GM12878 (cell line): ENCODE measurements around the gene GCFC2. TPM values are rescaled to one million over a fixed set of nuclear protein-coding genes. Genes with fewer than 3 reads are reported as not detected.

Source experiments
- ATAC-seq: fragments of 200-7000 bp; cut with Tn5 transposase; 3 replicates; pipeline ENCODE4 v1.9.1; 2020; ENCODE audit warnings: mild to moderate bottlenecking, moderate library complexity
- BruUV-seq: library from RNA; stranded (reverse); fragments of 400-500 nt; replicated peaks from 2 replicates; lab custom pipeline; 2021; lab: Mats Ljungman, UMichigan
- CTCF ChIA-PET: fragments of 300-600 bp; sonication (Branson Sonifier 250); formaldehyde crosslinking; extraction: SDS; loops from one replicate; lab custom pipeline; 2021; ENCODE audit warnings: inconsistent platforms; lab: Yijun Ruan, JAX
- POLR2A ChIA-PET: fragments of 350-600 bp; formaldehyde crosslinking; extraction: SDS; loops from one replicate; lab custom pipeline; 2021; ENCODE audit warnings: inconsistent platforms; lab: Charles Lee
- RAD21 ChIA-PET: fragments of 300-600 bp; sonication (Branson Sonifier 250); formaldehyde crosslinking; loops from one replicate; lab custom pipeline; 2023; ENCODE audit warnings: antibody characterized with exemption; ENCODE audit not compliant: unreplicated experiment; lab: Charles Lee
- SMC1A ChIA-PET: fragments of 300-600 bp; sonication (Branson Sonifier 250); formaldehyde crosslinking; loops from one replicate; lab custom pipeline; 2023; ENCODE audit not compliant: unreplicated experiment, uncharacterized antibody; lab: Charles Lee
- DNase-seq: peaks from one replicate; pipeline ENCODE4 v3.0.0-alpha.2; 2011; ENCODE audit warnings: low read depth, low spot score
- FAIRE-seq: peaks from 3 replicates; lab custom pipeline; 2011; peaks lifted over from hg19 to GRCh38; lab: Jason Lieb, UNC
- H2AFZ ChIP-seq: 2 replicates; pipeline ENCODE4 v1.6.0; 2011; ENCODE audit warnings: low read depth, low read length, control low read depth; ENCODE audit not compliant: control insufficient read depth
- H3K27ac ChIP-seq: 2 replicates; pipeline ENCODE4 v1.5.1; 2011; ENCODE audit warnings: control low read depth; ENCODE audit not compliant: control insufficient read depth, insufficient read depth
- H3K27me3 ChIP-seq, 2 experiments: replicated peaks in 1 of 2; 2 replicates each; pipeline versions ENCODE4 v1.6.0 to v1.6.1; 2011; ENCODE audit warnings: low read length in 1 of 2; ENCODE audit not compliant: control insufficient read depth in 2 of 2, insufficient read depth in 2 of 2
- H3K36me3 ChIP-seq, 2 experiments: 2 replicates each; pipeline ENCODE4 v1.5.1; 2011; ENCODE audit warnings: low read length in 1 of 2; ENCODE audit not compliant: control insufficient read depth in 2 of 2, insufficient read depth in 2 of 2
- H3K4me1 ChIP-seq: 2 replicates; pipeline ENCODE4 v1.6.1; 2011; ENCODE audit warnings: mild to moderate bottlenecking, low read length, moderate library complexity, mixed read lengths; ENCODE audit not compliant: control insufficient read depth, insufficient read depth
- H3K4me2 ChIP-seq: 2 replicates; pipeline ENCODE4 v1.6.0; 2011; ENCODE audit warnings: control low read depth; ENCODE audit not compliant: control insufficient read depth, insufficient read depth
- H3K4me3 ChIP-seq: fragments of 200-600 bp; sonication (generic); 2 replicates; pipeline ENCODE4 v1.5.1; 2016
- H3K79me2 ChIP-seq: 2 replicates; pipeline ENCODE4 v1.6.0; 2011; ENCODE audit warnings: low read length; ENCODE audit not compliant: control insufficient read depth, insufficient read depth
- H3K9ac ChIP-seq: 2 replicates; pipeline ENCODE4 v1.8.0; 2011; ENCODE audit warnings: low read length, control low read depth, mixed read lengths; ENCODE audit not compliant: control insufficient read depth, insufficient read depth
- H3K9me3 ChIP-seq: replicated peaks from 3 replicates; pipeline ENCODE4 v1.5.1; 2011; ENCODE audit warnings: mild to moderate bottlenecking, low read length; ENCODE audit not compliant: control insufficient read depth, insufficient read depth
- H4K20me1 ChIP-seq: 2 replicates; pipeline ENCODE4 v1.6.0; 2011; ENCODE audit not compliant: control insufficient read depth, insufficient read depth
- BRCA1 ChIP-seq: IDR thresholded peaks from 2 replicates; pipeline ENCODE4 v1.6.1; 2011; ENCODE audit warnings: low read depth, low read length, improper control_type of control experiment
- CHD4 ChIP-seq: fragments of 200-600 bp; sonication (generic); IDR thresholded peaks from 2 replicates; pipeline ENCODE4 v1.6.1; 2016; ENCODE audit warnings: mild to moderate bottlenecking
- HDGF ChIP-seq: fragments of 450-650 bp; IDR thresholded peaks from 2 replicates; pipeline ENCODE4 v1.6.1; 2016; ENCODE audit warnings: antibody characterized with exemption
- JUNB ChIP-seq: IDR thresholded peaks from 2 replicates; pipeline ENCODE4 v1.6.1; 2016; ENCODE audit warnings: antibody characterized with exemption, mild to moderate bottlenecking
- NFYA ChIP-seq: IDR thresholded peaks from 2 replicates; pipeline ENCODE4 v1.6.1; 2011; ENCODE audit warnings: low read depth, mild to moderate bottlenecking, low read length, improper control_type of control experiment, borderline replicate concordance
- NFYB ChIP-seq: IDR thresholded peaks from 2 replicates; pipeline ENCODE4 v1.6.1; 2011; ENCODE audit warnings: low read depth, mild to moderate bottlenecking, low read length, improper control_type of control experiment, moderate library complexity; ENCODE audit not compliant: insufficient read depth
- PML ChIP-seq: IDR thresholded peaks from 2 replicates; pipeline ENCODE4 v1.6.1; 2012; ENCODE audit warnings: low read length, inconsistent platforms
- RAD21 ChIP-seq: IDR thresholded peaks from 2 replicates; pipeline ENCODE4 v1.6.1; 2011; ENCODE audit warnings: mild to moderate bottlenecking, low read depth, low read length, moderate library complexity; ENCODE audit not compliant: insufficient read depth
- SUPT20H ChIP-seq: IDR thresholded peaks from 2 replicates; pipeline ENCODE4 v1.6.1; 2011; ENCODE audit warnings: low read depth, mild to moderate bottlenecking, low read length, moderate library complexity, borderline replicate concordance; ENCODE audit not compliant: control insufficient read depth
- WGBS: methylation state at CpG from one replicate; pipeline ENCODE4 v1.1.6; 2016; ENCODE audit warnings: low lambda C conversion rate; ENCODE audit not compliant: insufficient replicate concordance, insufficient coverage; ENCODE audit errors: missing lambda C conversion rate; 5-methylcytosine and 5-hydroxymethylcytosine counted together
- in situ Hi-C: fragments of 300-500 bp; cut with MboI; formaldehyde crosslinking; loops from 9 replicates; pipeline ENCODE4 v1.14.3; 2018; ENCODE audit warnings: mixed read lengths
- intact Hi-C: fragments of 100-400 bp; cut with micrococcal nuclease; formaldehyde crosslinking; loops from one replicate; pipeline ENCODE4 v1.14.2; 2022; ENCODE audit not compliant: unreplicated experiment
- polyA plus RNA-seq, 11 experiments: library from polyadenylated mRNA; depleted of rRNA in 4 of 11; unstranded in 6 of 11; stranded (reverse) in 5 of 11; fragments of >200 nt; fragmentation: Nextera tagmentation in 4 of 11; fragmentation: Illumina TruSeq in 1 of 11; extraction: Ambion mirVana in 4 of 11; extraction: Trizol in 1 of 11; gene quantifications; 1 replicate in 1 of 11; 2 replicates in 10 of 11; pipeline versions ENCODE4 v1.2.1 to v1.2.3, GENCODE V29; 2011 to 2016; ENCODE audit warnings: inconsistent platforms in 2 of 11, missing spikeins in 2 of 11, low read depth in 1 of 11
- total RNA-seq, 4 experiments: library from RNA; depleted of rRNA in 3 of 4; stranded (reverse); fragments of >200 nt in 3 of 4; fragmentation: Illumina TruSeq in 1 of 4; extraction: Trizol in 1 of 4; gene quantifications; 2 replicates each; pipeline versions ENCODE4 v1.2.1 to v1.2.3, GENCODE V29; 2013 to 2021
- TF ChIP-seq, protein P1 (sequence below): IDR thresholded peaks from 2 replicates; pipeline ENCODE4 v1.6.1; 2011; ENCODE audit warnings: mild to moderate bottlenecking, low read depth, low read length, moderate library complexity; ENCODE audit not compliant: insufficient replicate concordance
- TF ChIP-seq, protein P2 (sequence below): IDR thresholded peaks from 2 replicates; pipeline ENCODE4 v1.6.1; 2011; ENCODE audit warnings: low read depth, mild to moderate bottlenecking, low read length, moderate library complexity, borderline replicate concordance; ENCODE audit errors: extremely low read depth

GCFC2 gene
- total and polyA plus RNA-seq, 10 of the 15 experiments (the other 5 are each of a cell fraction or from before 2014, with no cell fraction given), result 15.5 to 36.5 (median 27.4) TPM

DNA sequence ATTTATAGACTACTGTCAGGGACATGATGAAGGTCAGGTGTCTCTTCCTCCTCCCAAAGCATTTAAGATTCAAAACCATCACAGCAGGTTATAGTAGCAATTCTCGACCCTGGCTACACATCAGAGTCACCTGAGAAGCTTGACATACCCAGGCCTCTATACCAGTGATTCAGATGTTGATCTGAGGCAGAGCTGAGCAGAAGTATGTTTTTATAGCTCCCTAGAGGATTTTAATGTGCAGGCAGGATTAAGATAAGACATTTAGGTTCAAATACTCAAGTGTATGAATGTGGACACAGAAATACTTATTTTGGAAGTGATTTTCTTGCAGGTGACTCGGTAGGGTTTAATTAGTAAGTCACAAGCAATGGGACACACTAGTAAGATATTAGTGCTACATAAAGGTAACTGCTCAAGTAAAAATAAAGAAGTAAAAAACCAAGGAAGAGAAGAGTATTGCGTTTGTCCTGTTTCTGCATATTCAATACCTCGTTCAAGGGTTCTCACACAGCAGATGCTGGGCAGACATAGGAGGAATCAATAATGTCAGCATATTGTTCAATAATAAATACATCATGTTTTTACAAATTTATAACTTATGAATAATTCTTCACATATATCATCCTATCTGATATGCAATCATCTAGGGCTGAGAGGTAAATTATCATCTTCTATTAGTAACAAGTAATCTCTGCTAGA lies 7.0 kb downstream of the GCFC2 start:
- H3K36me3 ChIP-seq, result peaks cover 0 to 13% of the 10 kb centered on the region in 2 experiments; a peak in 3 of 4 replicates
- H2AFZ ChIP-seq, result no peak overlapping the region
- no TSS peak for BruUV-seq
- ChIA-PET RAD21 (no interaction called here), SMC1A (interaction anchor here (1.1 to 1.5 kb wide), 2 partner anchors 12 to 35 kb away, joined by 3 to 4 read pairs; no protein-coding TSS in a partner anchor), POLR2A (no interaction called here), CTCF (interaction anchor here (1.0 kb wide), 1 partner anchor 21 kb away, joined by 3 read pairs; no protein-coding TSS in a partner anchor)
- H3K9me3 ChIP-seq, result no peaks in the 10 kb centered on the region
- H3K4me2 ChIP-seq, result no peak overlapping the region
- no peak overlapping the region for H3K4me3 ChIP-seq
- H3K27me3 ChIP-seq, result no peaks in the 10 kb centered on the region
- 82% methylated on average over 4 of the region's 4 CpGs for WGBS
- peaks cover 10% of the 10 kb centered on the region for H3K79me2 ChIP-seq
- TF ChIP-seq PML (no peak), SUPT20H (no peak)
- H3K27ac ChIP-seq, result no peak overlapping the region
- in situ Hi-C loops (no loop called here), intact Hi-C loops (no loop called here)
- DNase-seq, result no peak
- no peak for ATAC-seq
- FAIRE-seq, result no peak
- H3K9ac ChIP-seq, result no peak overlapping the region
- H3K4me1 ChIP-seq, result peaks cover 8% of the 10 kb centered on the region
- no peaks in the 10 kb centered on the region for H4K20me1 ChIP-seq

DNA sequence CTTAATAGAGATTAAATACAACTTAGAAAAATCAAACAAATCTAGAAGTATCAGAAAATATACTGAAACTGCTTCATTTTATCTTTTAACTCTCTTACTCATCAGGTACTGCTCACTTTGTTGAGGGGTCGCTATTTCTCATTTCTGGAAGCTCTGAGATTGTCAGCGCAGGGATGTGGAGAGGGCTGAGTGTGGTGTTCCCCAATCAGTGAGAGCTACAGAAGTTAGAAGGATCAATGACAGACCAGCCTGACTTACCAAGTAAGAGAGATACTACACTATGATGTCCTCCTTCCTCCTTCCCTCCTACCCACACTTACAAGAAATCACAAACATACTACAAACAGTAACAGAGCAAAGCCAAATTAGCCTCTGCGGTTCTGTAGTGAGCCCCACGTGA lies 8.1 kb downstream of the GCFC2 start:
- Histone ChIP-seq H4K20me1 (no peaks in the 10 kb centered on the region), H3K4me3 (no peak overlapping the region), H3K4me1 (peaks cover 8% of the 10 kb centered on the region), H3K27me3 (no peaks in the 10 kb centered on the region), H2AFZ (no peak overlapping the region)
- no TSS peak for BruUV-seq
- 85% methylated on average over 4 of the region's 4 CpGs for WGBS
- intact Hi-C loops, result no loop called here
- CTCF ChIA-PET, result no interaction called here
- ATAC-seq, result no peak
- FAIRE-seq, result no peak
- TF ChIP-seq HDGF (no peak), NFYA (no peak), BRCA1 (no peak), NFYB (no peak), CHD4 (no peak), RAD21 (no peak), JUNB (no peak)
- TF ChIP-seq, protein P1, sequence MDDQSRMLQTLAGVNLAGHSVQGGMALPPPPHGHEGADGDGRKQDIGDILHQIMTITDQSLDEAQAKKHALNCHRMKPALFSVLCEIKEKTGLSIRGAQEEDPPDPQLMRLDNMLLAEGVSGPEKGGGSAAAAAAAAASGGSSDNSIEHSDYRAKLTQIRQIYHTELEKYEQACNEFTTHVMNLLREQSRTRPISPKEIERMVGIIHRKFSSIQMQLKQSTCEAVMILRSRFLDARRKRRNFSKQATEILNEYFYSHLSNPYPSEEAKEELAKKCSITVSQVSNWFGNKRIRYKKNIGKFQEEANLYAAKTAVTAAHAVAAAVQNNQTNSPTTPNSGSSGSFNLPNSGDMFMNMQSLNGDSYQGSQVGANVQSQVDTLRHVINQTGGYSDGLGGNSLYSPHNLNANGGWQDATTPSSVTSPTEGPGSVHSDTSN, result no peak
- TF ChIP-seq, protein P2, sequence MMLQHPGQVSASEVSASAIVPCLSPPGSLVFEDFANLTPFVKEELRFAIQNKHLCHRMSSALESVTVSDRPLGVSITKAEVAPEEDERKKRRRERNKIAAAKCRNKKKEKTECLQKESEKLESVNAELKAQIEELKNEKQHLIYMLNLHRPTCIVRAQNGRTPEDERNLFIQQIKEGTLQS, result no peak
- TF ChIP-seq, all 136 proteins: peak for 0
- H3K9ac ChIP-seq, result no peak overlapping the region
- DNase-seq, result no peak
- peaks cover 0 to 13% of the 10 kb centered on the region in 2 experiments; a peak in 3 of 4 replicates for H3K36me3 ChIP-seq
- ChIA-PET RAD21 (no interaction called here), SMC1A (interaction anchor here (1.1 to 1.5 kb wide), 2 partner anchors 14 to 34 kb away, joined by 3 to 4 read pairs; no protein-coding TSS in a partner anchor), POLR2A (no interaction called here)
- no peaks in the 10 kb centered on the region; the same call in 2 of the 3 replicates for H3K9me3 ChIP-seq
- in situ Hi-C loops, result no loop called here
- no peak overlapping the region for H3K4me2 ChIP-seq
- H3K79me2 ChIP-seq, result peaks cover 2% of the 10 kb centered on the region
- H3K27ac ChIP-seq, result no peak overlapping the region
